H9 (cell line): Measurements from ENCODE around the gene ACSBG1. TPM values are rescaled to one million over a fixed set of nuclear protein-coding genes. Genes with fewer than 3 reads are reported as not detected.

Experiments used
- DNase-seq: peaks from one replicate; pipeline ENCODE4 v3.0.0-alpha.2; 2017
- H2AFZ ChIP-seq: one replicate; pipeline ENCODE4 v1.6.1; 2013; ENCODE audit warnings: mild to moderate bottlenecking, low read length, control low read depth, moderate library complexity
- H2AK5ac ChIP-seq: 2 replicates; pipeline ENCODE4 v1.6.1; 2013; ENCODE audit warnings: low read length, control low read depth, mixed read lengths; ENCODE audit not compliant: insufficient read length
- H2BK120ac ChIP-seq: one replicate; pipeline ENCODE4 v1.6.1; 2013; ENCODE audit warnings: low read depth, mild to moderate bottlenecking, low read length, control low read depth, inconsistent platforms; ENCODE audit not compliant: poor library complexity, severe bottlenecking
- H2BK12ac ChIP-seq: 2 replicates; pipeline ENCODE4 v1.6.1; 2013; ENCODE audit warnings: low read length, control low read depth, mixed read lengths, low read depth; ENCODE audit not compliant: insufficient read length
- H2BK15ac ChIP-seq: 2 replicates; pipeline ENCODE4 v1.6.1; 2013; ENCODE audit warnings: low read depth, low read length, control low read depth
- H2BK20ac ChIP-seq: one replicate; pipeline ENCODE4 v1.6.1; 2013; ENCODE audit warnings: low read depth, mild to moderate bottlenecking, low read length, control low read depth, inconsistent platforms; ENCODE audit not compliant: poor library complexity, severe bottlenecking
- H2BK5ac ChIP-seq: 2 replicates; pipeline ENCODE4 v1.6.1; 2013; ENCODE audit warnings: low read length, control low read depth, mixed read lengths; ENCODE audit not compliant: insufficient read length
- H3K14ac ChIP-seq: 2 replicates; pipeline ENCODE4 v1.6.1; 2013; ENCODE audit warnings: low read length, control low read depth; ENCODE audit not compliant: insufficient read depth
- H3K18ac ChIP-seq: 2 replicates; pipeline ENCODE4 v1.6.1; 2013; ENCODE audit warnings: low read depth, mild to moderate bottlenecking, mixed read lengths, low read length, control low read depth; ENCODE audit not compliant: insufficient read length
- H3K23ac ChIP-seq: 2 replicates; pipeline ENCODE4 v1.6.1; 2013; ENCODE audit warnings: low read length, control low read depth, mixed read lengths, low read depth; ENCODE audit not compliant: insufficient read length
- H3K23me2 ChIP-seq: 2 replicates; pipeline ENCODE4 v1.6.1; 2013; ENCODE audit warnings: low read depth, mild to moderate bottlenecking, mixed read lengths, low read length, control low read depth; ENCODE audit not compliant: insufficient read length, poor library complexity, severe bottlenecking
- H3K27ac ChIP-seq: 2 replicates; pipeline ENCODE4 v1.5.1; 2013; ENCODE audit warnings: low read length, control low read depth, mixed read lengths, low read depth; ENCODE audit not compliant: insufficient read length
- H3K27me3 ChIP-seq: 2 replicates; pipeline ENCODE4 v1.6.1; 2013; ENCODE audit warnings: low read length, control low read depth, inconsistent platforms; ENCODE audit not compliant: insufficient read depth
- H3K4ac ChIP-seq: 2 replicates; pipeline ENCODE4 v1.6.1; 2013; ENCODE audit warnings: low read depth, mild to moderate bottlenecking, control low read depth, inconsistent platforms, low read length, moderate library complexity
- H3K4me1 ChIP-seq: 2 replicates; pipeline ENCODE4 v1.6.1; 2013; ENCODE audit warnings: low read length, control low read depth, inconsistent platforms; ENCODE audit not compliant: insufficient read depth
- H3K4me2 ChIP-seq: 2 replicates; pipeline ENCODE4 v1.6.1; 2013; ENCODE audit warnings: low read length, control low read depth, mixed read lengths; ENCODE audit not compliant: insufficient read length, insufficient read depth
- H3K56ac ChIP-seq: 2 replicates; pipeline ENCODE4 v1.6.1; 2013; ENCODE audit warnings: low read depth, mild to moderate bottlenecking, mixed read lengths, low read length, control low read depth; ENCODE audit not compliant: insufficient read length
- H3K79me1 ChIP-seq: 2 replicates; pipeline ENCODE4 v1.6.1; 2013; ENCODE audit warnings: low read depth, mild to moderate bottlenecking, moderate library complexity, low read length, control low read depth, inconsistent platforms; ENCODE audit not compliant: insufficient read depth, poor library complexity, severe bottlenecking
- H3K79me2 ChIP-seq: 2 replicates; pipeline ENCODE4 v1.6.1; 2013; ENCODE audit warnings: low read length, control low read depth, inconsistent platforms; ENCODE audit not compliant: insufficient read depth
- H3K9ac ChIP-seq: 2 replicates; pipeline ENCODE4 v1.6.1; 2013; ENCODE audit warnings: low read length, control low read depth, mixed read lengths; ENCODE audit not compliant: insufficient read length; ENCODE audit errors: extremely low read depth
- H3K9me3 ChIP-seq: one replicate; pipeline ENCODE4 v1.6.1; 2013; ENCODE audit warnings: low read depth, low read length, inconsistent platforms; ENCODE audit not compliant: control insufficient read depth
- H3T11ph ChIP-seq: one replicate; pipeline ENCODE4 v1.6.1; 2013; ENCODE audit warnings: mild to moderate bottlenecking, low read length, control low read depth, inconsistent platforms
- H4K20me1 ChIP-seq: one replicate; pipeline ENCODE4 v1.6.1; 2013; ENCODE audit not compliant: control insufficient read depth, insufficient read length, insufficient read depth
- H4K5ac ChIP-seq: 2 replicates; pipeline ENCODE4 v1.6.1; 2013; ENCODE audit warnings: low read depth, mild to moderate bottlenecking, mixed read lengths, low read length, control low read depth; ENCODE audit not compliant: insufficient read length
- H4K8ac ChIP-seq: replicated peaks from 2 replicates; pipeline ENCODE4 v1.6.1; 2013; ENCODE audit warnings: low read length, control low read depth, mixed read lengths, low read depth; ENCODE audit not compliant: insufficient read length
- H4K91ac ChIP-seq: 2 replicates; pipeline ENCODE4 v1.6.1; 2013; ENCODE audit warnings: low read depth, mild to moderate bottlenecking, moderate library complexity, mixed read lengths, low read length, control low read depth; ENCODE audit not compliant: insufficient read length
- H3K27ac Mint-ChIP-seq, 3 experiments: 2 replicates in 2 of 3; 3 replicates in 1 of 3; pipeline ENCODE4 v1.8.0; 2020 to 2021; ENCODE audit warnings: mixed read lengths in 3 of 3, mild to moderate bottlenecking in 1 of 3, moderate library complexity in 1 of 3
- H3K27me3 Mint-ChIP-seq: 2 replicates; pipeline ENCODE4 v1.8.0; 2021; ENCODE audit warnings: low read depth, mild to moderate bottlenecking, moderate library complexity, mixed read lengths
- H3K36me3 Mint-ChIP-seq, 3 experiments: 2 replicates in 2 of 3; 3 replicates in 1 of 3; pipeline ENCODE4 v1.8.0; 2020 to 2021; ENCODE audit warnings: low read depth in 3 of 3, mixed read lengths in 3 of 3; ENCODE audit not compliant: insufficient read depth in 1 of 3
- H3K4me1 Mint-ChIP-seq, 2 experiments: 2 replicates each; pipeline ENCODE4 v1.8.0; 2020; ENCODE audit warnings: mixed read lengths in 2 of 2
- H3K4me3 Mint-ChIP-seq, 2 experiments: 2 replicates in 1 of 2; 3 replicates in 1 of 2; pipeline ENCODE4 v1.8.0; 2020 to 2021; ENCODE audit warnings: mild to moderate bottlenecking in 2 of 2, mixed read lengths in 2 of 2, moderate library complexity in 1 of 2
- H3K9me3 Mint-ChIP-seq, 2 experiments: 2 replicates in 1 of 2; 3 replicates in 1 of 2; pipeline ENCODE4 v1.8.0; 2020; ENCODE audit warnings: mild to moderate bottlenecking in 2 of 2, mixed read lengths in 2 of 2, moderate library complexity in 1 of 2
- WGBS: extraction: QIAGEN DNeasy Blood & Tissue Kit; methylation state at CpG from one replicate; pipeline ENCODE4 v1.1.7; 2013; ENCODE audit warnings: missing lambda C conversion rate, low lambda C conversion rate, mixed read lengths; ENCODE audit not compliant: insufficient read length; ENCODE audit errors: extremely low coverage; 5-methylcytosine and 5-hydroxymethylcytosine counted together
- total RNA-seq: library from RNA; stranded (reverse); gene quantifications from 2 replicates; pipeline ENCODE4 v1.2.1, GENCODE V29; 2021
- TF ChIP-seq, protein P1 (sequence below): fragments of 200-600 bp; sonication (generic); conservative IDR thresholded peaks from 3 replicates; pipeline ENCODE4 v1.8.0; 2021; ENCODE audit warnings: antibody characterized with exemption, mild to moderate bottlenecking

ACSBG1 gene
- total RNA-seq, 1 experiment from 2014 or later = 2.2 TPM

DNA sequence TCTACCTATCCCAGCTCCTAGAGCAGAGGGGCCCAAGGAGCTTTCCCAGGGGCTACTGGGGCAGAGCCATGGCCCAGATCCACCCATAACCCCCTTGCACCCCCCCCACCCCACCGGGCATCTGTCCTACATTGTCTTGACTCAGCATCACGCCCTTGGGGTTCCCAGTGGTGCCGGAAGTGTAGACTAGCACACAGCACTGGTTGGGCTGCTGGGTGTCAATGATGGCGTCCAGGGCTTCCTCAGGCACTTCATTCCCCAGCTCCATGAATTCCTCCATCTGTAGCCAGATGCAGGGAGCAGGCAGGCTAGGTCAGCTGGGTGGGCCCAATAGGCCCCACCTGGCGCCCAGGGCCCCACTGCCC, 52.0 kb downstream of the ACSBG1 start:
- H4K20me1 ChIP-seq = no peaks in the 10 kb centered on the region
- peaks cover 0 to 2% (median 0%) of the 10 kb centered on the region in 3 experiments; a peak in 2 of 7 replicates for H3K36me3 Mint-ChIP-seq
- WGBS = no CpG with 5 or more reads among the region's 5 CpGs
- no peak overlapping the region for H3K14ac ChIP-seq
- H2AFZ ChIP-seq = no peak overlapping the region
- no peaks in the 10 kb centered on the region for H3K27me3 ChIP-seq
- H3K27ac ChIP-seq = no peak overlapping the region
- DNase-seq = no peak
- H3K4me1 ChIP-seq = no peaks in the 10 kb centered on the region
- H3K79me1 ChIP-seq = no peaks in the 10 kb centered on the region
- no peak overlapping the region for H4K8ac ChIP-seq
- H2BK20ac ChIP-seq = no peak overlapping the region
- H2BK15ac ChIP-seq = no peak overlapping the region
- no peak overlapping the region for H3K18ac ChIP-seq
- no peak overlapping the region for H4K5ac ChIP-seq
- no peak overlapping the region for H3K4me3 Mint-ChIP-seq
- H3K4me1 Mint-ChIP-seq = peaks cover 2 to 3% of the 10 kb centered on the region in 2 experiments; a peak in 2 of 4 replicates
- H3K23ac ChIP-seq = no peak overlapping the region
- H3K9me3 Mint-ChIP-seq = no peaks in the 10 kb centered on the region
- H3K9me3 ChIP-seq = no peaks in the 10 kb centered on the region
- H3K27me3 Mint-ChIP-seq = peaks cover 3% of the 10 kb centered on the region
- no peak overlapping the region for H2BK120ac ChIP-seq
- H3K4ac ChIP-seq = no peak overlapping the region
- H2BK5ac ChIP-seq = no peak overlapping the region
- H3K27ac Mint-ChIP-seq = no peak overlapping the region; a peak in 1 of 7 replicates
- no peak overlapping the region for H3K56ac ChIP-seq
- no peak overlapping the region for H4K91ac ChIP-seq
- TF ChIP-seq, protein P1, sequence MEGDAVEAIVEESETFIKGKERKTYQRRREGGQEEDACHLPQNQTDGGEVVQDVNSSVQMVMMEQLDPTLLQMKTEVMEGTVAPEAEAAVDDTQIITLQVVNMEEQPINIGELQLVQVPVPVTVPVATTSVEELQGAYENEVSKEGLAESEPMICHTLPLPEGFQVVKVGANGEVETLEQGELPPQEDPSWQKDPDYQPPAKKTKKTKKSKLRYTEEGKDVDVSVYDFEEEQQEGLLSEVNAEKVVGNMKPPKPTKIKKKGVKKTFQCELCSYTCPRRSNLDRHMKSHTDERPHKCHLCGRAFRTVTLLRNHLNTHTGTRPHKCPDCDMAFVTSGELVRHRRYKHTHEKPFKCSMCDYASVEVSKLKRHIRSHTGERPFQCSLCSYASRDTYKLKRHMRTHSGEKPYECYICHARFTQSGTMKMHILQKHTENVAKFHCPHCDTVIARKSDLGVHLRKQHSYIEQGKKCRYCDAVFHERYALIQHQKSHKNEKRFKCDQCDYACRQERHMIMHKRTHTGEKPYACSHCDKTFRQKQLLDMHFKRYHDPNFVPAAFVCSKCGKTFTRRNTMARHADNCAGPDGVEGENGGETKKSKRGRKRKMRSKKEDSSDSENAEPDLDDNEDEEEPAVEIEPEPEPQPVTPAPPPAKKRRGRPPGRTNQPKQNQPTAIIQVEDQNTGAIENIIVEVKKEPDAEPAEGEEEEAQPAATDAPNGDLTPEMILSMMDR = no peak; the same call in 2 of the 3 replicates
- H3K9ac ChIP-seq = no peak overlapping the region
- no peak overlapping the region for H2BK12ac ChIP-seq
- H3T11ph ChIP-seq = no peak overlapping the region
- H3K4me2 ChIP-seq = no peak overlapping the region
- H3K79me2 ChIP-seq = no peaks in the 10 kb centered on the region
- H2AK5ac ChIP-seq = no peak overlapping the region
- no peaks in the 10 kb centered on the region for H3K23me2 ChIP-seq
